CD1c-positive myeloid dendritic cell (primary cell): ENCODE data around the gene PDE2A.

Experiments used
- DNase-seq: peaks from one replicate; pipeline ENCODE4 v3.0.0-alpha.2; 2016; ENCODE audit errors: extremely low spot score

The PDE2A gene

DNA sequence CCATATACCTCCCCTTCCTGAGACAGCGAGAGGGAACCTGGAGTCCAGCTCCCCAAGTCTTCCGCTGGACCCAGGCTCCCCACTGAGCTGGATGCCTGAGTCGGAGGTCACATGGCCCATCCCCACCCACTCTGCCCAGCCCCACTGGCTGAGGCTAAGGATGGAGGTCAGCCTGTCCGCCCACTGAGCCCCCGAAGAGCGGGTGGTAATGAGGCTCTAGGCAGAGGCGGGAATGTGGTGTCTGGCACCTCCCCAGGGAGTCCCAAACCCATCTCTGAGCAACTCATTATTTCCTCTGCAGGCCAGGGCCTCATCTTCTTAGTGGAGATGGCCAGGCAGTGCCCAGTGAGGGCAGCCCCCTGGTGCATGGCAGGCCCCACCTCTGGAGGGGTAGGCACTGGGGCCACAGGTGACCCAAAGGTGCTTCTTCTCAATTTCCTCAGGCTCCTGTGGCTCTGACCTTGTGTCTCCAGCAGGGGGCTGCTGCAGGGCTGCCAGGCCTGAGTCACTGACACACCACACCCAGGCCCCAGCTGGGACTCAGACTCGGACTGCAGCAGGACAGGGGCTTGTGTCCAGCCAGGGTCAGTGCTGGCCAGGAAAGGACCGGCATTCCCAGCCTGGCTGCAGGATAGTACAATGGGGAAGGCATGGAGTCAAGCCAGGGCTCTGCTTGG, 10.2 kb upstream of the PDE2A start:
- peak; percentile 40 for DNase-seq

DNA sequence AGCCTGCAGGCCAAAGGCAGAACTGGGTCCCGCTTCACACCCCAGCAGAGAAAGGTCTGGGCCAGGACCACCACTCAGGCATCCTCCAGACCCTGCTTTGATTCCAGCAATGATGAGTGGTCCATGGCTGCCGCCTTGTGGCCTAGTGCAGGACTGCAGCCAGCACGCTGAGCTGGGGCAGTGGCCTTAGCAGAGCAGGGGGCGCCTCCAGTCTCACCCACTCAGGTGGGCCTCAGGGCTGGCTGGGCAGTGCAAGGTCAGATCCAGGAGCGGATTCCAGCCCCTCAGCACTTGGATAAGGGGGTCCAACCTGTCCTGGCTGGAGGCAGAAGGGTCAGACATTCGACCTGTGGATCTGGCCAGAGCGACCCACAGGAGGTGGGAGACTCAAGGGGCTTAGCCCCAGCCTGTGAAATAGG, 9.6 kb upstream of the PDE2A start:
- DNase-seq, result peak; percentile 61

DNA sequence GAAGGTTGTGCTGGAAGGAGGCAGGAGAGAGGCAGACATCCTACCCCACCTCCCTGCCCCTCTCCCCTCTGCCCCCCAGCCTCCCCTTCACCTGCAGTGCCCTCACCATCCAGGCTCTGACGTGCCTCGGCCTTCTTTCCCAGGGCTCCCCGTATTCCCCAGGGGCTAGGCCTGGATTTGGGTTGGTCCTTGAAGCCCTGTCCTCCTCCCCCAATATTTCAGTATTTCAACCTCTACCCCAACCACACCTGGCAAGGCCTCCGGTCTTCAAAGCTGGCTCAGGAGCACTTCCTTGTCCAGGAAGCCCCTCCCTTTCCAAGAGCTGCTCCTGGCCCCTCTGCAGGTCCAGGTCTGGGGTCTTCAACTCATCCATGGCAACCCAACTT, 8.6 kb upstream of the PDE2A start:
- DNase-seq, result no peak

DNA sequence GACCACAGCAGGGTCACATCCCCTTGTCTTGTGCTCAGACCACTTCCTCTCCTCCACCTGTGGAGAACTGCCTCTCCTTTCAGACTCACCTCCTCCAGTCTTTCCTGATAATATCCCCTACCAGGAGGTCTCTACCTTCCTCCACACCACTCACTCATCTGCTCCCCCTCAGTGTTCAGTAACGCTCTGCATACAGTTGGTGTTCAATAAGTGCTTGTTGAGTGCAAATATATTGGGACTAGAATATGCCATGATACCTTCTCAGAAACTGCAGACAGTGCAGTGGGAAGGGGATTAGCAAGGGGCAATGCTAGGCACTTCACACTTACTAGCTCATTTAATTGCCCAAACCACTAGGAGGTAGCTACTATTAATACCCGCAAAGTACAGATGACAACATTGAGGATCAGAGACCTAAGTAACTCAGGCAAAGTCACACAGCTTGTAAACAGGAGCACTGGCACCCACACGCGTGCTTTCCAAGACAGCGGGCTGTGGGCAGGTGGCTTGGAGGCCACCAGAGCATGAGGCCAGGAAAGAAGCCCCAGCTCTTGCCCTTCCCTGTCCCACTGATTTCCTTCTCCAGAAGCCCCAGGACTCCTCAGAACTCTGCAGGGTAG, 8.1 kb upstream of the PDE2A start:
- no peak for DNase-seq

DNA sequence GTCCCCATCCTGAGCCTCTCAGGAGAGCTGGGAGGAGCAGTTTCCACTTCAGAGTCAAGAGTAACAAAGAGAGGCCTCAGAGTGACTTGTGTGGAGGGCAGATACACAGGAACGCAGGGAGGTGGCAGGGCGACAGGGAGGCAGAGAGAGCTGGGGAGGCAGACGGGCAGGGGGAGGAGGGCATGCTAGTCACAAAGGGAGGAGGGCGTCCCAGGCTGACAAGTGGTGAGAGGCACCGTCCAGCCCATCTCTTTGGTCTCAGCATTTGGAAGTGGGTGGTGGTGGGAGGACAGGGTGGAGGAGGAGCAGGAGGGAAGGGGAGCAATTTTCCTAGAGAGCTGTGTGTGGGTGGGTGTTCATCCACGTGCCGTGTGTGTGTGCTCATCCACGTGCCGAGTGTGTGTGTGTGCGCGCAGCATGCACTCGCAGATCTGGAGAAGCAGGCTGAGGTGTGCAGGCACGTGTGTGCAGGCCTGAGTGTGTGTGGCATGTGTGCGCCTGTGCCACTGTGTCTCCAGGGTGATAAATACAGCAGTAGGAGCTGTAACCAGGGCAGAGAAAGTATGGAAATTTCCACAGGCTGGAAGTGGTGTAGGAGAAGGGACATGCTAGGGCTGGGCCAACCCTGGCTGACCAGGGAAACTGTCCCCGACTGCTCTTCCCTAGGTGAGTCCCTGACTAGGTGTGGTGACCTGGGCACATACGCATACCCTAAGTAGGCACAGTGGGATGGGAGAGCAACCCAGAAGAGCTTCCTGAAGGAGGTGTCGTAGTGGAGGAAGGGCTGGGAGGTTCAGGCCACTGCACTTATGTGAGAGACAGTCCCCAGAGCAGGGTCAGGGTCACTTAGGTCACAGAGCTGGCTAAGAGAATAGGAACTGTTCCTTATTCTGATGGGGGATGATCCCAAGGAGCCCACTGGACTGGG, 7.3 kb upstream of the PDE2A start:
- DNase-seq, result no peak

DNA sequence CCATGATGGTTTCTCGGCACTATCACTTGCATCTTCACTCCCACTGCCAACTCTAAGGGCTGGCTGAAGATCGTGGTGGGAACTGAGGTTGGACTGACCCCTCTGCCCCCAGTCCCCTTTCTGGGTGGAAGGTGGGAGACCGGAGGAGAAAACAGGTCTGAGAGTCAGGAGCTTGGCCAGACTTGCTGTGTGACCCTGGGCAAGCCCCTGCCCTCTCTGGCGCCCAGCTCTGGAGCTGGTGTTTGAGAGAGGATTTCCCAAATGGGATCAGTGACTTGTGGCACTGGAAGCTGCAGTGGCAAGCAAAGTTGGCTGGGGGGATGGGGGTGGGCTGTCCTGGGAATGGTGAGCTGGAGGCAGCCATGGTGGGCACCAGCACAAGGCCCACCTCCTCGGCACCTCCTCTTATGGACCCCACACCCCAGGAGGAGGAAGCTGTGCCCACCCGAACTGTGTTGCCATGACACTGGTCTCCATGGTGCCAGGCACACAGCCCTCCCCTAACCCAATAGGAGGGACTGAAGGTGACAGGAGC, 6.5 kb upstream of the PDE2A start:
- DNase-seq, result no peak

DNA sequence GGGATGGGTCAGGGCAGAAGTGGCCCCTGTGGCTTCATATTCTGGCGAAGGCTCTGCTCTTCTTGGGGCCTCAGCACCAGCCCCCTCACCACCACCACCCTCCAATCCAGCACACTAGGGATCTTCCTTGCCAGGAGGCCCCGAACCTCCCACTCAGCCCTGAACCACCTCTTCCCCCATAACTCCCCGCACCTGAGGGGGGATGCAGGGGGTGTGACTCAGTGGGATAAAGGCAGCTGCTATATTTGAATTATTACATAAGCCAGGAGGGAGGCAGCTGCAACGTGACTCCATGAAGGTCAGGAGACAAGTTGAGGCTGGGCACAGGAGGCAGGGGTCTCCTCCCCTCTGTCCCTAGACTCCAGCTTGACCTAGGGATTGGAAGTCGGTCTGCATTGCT, 5.6 kb upstream of the PDE2A start:
- no peak for DNase-seq

DNA sequence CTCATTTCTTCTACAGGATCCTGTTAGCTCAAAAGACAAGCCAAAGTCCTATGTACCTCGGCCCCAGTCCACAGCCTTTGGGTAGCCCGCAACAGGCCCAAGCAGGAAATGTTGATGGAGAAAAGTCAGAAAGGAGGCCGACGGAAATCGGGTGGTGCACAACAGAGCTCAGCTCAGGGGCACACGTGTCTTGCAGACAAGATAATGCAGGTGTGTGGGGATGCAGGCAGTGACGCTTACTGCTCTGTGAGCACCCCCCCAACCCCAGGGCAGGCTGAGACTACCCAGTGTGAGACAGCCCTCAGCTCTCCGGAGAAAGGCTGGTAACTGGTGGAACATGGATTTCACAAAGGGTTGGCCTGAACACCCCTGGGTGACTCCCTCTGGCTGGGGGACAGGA, 4.3 kb upstream of the PDE2A start:
- no peak for DNase-seq

DNA sequence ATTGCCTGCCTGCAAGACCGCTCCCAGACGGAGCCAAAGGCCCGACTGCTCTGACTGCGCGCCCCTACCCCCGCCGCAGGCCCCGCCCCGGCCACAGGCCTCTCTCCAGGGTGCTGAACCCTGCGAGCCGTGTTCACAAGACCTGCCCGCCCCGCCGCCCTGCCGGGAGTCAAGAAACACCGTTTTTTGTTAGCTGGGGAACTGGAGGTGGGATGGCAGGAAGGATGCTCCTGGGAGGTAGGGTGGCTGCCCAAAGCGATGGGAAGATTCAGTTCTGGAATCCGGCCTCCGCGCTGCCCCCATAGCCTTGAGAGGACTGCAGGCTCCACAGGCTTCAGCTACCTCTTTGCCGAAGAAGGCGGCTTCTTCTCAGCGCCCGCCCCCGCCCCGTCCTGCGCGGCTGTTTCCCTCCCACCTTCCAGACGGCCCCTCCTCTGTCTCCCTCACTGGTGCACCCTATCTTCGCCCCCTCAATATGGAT, 2.7 kb upstream of the PDE2A start:
- DNase-seq, result peak; percentile 81

DNA sequence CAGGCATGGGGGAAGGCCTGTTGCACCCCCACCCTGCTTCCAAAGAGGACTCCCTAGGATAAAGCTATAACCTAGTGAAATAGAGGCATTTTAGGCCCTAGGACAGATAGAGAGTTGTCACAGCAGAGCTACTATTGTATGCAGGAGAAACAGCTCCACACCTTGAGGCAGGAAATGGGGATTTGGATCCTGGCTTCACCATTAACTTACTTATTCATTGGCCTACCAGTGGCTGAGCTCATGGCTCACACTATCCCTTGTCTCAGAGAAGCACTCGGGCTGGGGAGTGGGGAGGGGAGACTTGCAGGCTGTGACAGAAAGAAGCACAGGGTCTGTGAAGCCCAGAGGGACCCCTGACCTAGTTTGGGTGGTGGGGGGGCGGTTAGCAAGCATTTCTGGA, 999 bp upstream of the PDE2A start:
- DNase-seq, result no peak

DNA sequence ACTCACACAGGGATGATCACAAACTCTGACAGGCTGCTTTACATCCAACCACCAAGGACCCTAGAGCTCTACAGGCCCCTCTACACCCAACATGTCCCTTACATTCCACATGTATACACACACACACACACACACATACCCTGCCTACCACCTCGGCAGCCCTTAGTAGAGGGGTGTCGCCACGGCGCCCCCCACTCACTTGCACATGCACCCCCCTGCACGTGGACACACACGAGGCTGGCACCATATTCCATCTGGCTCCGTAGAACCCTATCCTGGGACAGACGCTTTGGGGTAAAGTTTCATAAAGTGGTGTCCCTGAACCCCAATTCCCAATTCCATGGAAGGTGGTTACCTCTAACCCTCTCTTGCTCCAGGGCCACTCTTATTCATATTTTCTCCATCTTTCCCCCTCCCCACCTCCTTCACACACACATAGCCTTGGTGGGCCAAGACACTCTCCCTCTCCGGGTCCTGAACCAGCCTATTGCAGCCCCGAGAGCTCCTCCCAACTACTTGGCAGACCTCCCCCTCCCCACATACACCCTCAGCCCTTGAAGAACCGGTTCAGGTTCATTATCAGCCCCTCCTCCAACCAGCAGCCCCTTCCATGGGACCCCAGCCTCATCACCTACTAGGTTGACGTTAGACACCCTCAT, 809 bp downstream of the PDE2A start:
- DNase-seq, result no peak

DNA sequence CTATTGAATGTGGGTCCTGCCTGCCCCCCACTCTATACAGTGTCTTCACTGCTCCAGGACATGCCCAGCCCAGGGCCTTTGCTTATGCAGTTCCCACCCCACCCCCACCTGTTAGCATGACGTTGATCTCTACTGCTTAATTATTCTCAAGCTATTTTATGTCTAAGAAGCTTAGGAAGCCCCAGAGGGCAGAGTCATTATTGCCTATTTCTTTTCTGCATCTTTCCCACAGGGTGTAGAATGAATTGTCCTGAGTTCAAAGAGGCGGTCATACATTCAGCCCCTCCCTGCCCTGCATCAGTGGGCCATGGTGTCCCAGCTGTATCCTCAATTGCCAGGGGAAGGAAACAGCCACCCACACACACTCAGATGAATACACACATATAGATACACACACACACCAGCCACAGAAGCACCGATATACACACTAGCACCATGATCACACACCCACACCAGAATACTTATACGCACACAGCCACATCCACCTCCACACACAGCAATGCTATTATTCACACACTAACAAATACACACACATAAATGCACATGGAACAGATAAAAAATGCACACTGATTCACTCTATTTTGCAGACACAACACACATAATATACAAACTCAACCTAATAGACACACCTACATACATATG, 1.5 kb downstream of the PDE2A start:
- peak; percentile 45 for DNase-seq

DNA sequence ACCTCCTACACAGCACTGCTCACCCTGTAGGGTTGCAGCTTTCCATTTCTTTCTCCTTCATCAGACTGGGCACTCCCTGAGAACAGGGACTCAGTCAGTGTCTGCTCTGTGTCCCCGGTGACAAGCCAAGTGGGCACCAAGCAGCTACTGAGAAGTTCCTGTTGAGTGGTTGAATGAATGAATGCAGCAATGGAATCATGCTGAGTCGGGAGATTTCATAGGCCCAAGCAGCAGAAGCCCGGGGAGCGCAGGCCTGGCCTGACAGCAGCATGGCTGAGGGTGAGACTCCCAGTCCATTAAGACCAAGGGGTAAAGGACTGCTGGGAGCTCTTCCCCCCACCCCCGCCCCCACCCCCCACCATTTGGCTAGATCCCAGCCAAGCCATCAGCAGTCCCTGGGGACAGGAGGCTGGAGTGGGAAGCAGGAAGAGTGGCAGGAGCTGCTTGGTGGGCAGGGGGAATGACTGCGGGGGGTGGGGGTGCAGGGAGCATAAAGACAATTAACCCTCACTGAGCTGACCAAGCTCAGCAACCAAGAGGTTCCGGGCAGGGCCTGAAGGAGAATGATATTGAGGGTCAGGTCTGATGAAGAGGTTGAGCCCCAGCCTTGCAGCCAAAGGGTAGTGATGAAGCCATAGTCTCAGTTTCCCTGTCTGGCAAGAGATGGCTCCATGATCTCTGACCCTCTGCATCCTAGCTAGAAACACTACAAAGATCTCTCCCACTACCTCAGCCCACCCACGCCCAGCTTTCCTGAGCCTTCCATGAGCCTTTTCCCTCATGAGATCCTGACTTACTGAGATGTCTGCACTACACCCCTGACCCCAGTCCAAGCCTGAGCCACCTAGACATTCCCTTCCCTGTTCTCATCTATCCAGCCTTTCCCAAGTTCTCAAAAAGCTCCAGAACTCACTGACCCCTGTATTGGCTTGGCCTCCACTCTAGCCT, 2.8 kb downstream of the PDE2A start:
- no peak for DNase-seq

DNA sequence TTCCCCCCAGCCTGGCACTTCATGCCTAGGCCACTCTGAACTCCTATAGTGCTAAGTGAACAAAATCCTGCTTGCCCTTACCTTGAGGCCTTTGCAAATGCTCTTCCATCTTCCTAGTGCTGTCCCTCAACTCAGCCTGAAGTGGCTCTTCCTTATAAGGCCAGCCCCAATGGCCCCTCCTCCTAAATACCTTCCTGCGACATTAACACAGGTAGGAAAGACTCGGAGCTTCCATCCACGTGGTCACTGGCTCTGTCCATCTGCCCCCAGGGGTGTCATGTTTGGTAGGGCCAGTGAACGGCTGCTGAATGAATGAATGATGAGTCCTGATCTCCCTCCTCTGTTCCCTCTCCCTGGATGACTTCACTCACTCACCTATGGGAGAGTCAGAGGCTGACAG, 4.2 kb downstream of the PDE2A start:
- no peak for DNase-seq

DNA sequence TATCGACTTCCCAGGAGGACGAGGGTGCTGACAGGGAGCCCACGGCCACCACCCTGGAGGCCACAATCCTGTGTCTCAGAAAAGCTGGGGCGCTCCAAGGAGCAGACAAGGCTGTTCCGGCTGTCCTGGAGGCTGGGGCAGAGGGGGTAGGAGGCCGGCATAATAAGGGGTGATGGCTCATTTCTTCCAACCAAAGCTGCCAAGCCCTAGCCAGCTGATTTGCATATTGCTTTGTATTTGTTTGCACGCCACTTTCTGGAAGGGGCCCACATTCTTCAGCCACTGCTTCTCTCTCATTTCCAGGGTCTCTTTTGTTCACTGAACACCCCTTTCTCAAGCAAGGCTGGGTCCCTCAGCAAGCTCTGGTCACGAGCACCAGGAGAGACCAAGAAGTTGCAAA, 4.7 kb downstream of the PDE2A start:
- DNase-seq, result no peak

DNA sequence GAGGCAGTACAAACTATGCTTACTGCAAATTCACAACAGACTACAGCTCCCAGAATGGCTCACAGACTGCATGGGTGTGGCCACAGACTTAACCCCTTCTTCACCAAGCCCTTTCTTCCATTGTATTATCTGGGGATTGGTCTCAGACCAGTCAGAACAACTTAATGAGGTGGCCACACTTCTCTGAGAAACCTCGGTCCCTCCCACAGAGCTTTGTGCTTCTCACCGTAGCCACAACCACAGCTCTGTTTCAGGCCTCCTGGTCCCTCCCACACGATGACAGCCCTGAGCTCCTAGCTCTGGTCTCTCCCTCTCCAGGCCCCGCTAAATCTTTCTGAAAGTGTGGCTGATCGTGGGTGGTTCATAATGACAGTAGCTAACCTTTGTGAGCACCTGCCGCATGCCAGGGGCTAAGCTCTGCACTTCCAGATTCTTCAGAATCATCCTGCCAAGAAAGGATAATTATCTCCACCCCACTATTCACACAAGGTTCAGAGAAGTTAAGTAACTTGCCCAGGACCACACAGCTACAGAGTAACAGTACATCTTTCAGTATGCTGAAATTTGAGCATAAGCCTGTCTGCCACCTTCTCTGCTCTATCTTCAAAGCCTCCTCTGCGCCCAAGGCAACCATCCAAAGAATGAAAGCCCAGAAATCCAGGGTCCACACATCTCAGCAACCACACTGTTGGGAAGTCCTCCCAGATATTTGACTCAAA, 5.4 kb downstream of the PDE2A start:
- peak; percentile 18 for DNase-seq

DNA sequence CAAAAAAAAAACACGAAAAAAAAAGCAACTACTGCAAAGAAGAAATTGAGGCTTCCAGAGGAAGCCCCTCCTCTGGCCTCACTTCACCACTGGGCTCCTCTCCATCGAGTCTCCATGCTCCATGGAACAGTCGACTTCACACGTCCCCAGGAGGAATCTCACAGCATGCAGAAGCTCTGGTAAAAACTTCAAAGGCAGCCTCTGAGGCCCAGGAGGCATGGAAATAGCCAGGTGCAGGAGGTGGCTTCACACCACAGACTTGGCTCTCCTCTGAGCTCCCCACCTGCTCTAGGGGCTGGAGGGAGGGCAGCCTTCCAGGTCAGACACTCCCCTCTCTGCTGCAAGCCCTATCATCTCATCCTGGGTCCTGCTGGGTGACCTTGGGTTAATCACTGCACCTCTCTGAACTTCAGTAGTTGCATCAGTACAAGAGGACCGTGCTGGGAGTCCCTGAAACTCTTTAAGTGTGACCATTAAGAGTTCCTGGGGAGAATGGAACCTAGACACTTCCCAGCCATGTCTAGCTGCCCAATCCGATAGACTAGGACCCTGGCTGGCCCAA, 8.2 kb downstream of the PDE2A start:
- no peak for DNase-seq

DNA sequence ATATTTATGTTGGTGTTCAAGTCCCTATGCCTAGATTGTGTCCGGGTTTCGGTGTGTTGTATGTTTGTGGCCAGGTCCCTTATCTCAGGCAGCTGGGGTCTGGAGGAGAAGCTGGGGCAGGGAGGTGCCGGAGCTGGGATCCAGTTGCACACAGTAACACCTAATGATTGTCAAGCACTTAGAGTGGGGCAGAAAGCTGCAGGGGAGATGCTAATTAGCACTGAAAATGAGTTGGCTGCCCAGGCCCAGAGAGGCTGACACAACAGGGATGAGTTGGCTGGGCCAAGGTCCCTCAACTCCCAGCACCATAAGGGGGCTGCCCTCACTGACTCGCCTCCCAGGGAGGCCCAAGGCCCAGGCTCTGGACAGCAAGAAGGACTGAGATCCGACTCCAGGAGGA, 12.2 kb downstream of the PDE2A start:
- DNase-seq, result no peak

DNA sequence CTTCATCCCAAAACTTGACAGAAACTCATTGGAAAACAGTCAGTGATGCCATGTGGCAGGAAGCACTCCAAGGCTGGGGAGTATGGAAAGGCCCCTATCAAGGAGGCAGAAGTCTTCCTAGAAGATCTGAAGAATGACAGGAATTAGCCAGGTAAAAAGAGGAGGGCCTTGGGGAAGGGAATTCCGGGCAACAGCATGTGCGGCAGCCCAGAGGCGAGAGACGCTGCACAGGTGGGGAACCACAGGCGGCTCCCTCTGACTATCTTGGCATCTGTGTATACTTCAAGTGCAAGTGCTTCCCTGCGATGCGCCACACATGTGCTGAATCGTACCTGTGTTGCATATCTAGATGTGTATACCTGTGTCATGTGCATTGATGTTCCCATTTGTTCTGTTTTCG, 12.7 kb downstream of the PDE2A start:
- DNase-seq, result no peak
